Cardiac muscle cell (in vitro differentiated cells and primary cell): ENCODE results near the gene CTNNA3. TPM values are rescaled to one million over a fixed set of nuclear protein-coding genes. Genes with fewer than 3 reads are reported as not detected.
"Not testable (repeated sequence)": the region's sequence is repeated elsewhere in the genome, so short reads cannot be mapped to it uniquely, and the experiment has no call there.

Source experiments
- DNase-seq, 2 donors: peaks; one replicate each; pipeline versions ENCODE4 v3.0.0 to v3.0.0-alpha.2; 2010 to 2017; ENCODE audit warnings: low read depth in 1 of 2, low spot score in 1 of 2
- H3K27ac ChIP-seq: fragments of 200-600 bp; sonication (generic); 2 replicates; pipeline ENCODE4 v1.5.1; 2016
- H3K27me3 ChIP-seq: fragments of 200-600 bp; sonication (generic); 2 replicates; pipeline ENCODE4 v1.6.0; 2016; ENCODE audit warnings: control low read depth
- H3K36me3 ChIP-seq: fragments of 200-600 bp; sonication (generic); 2 replicates; pipeline ENCODE4 v1.5.1; 2016; ENCODE audit warnings: control low read depth
- H3K4me1 ChIP-seq: fragments of 200-600 bp; sonication (generic); 2 replicates; pipeline ENCODE4 v1.8.1; 2017; ENCODE audit warnings: low read depth, mild to moderate bottlenecking, mixed run types
- H3K4me3 ChIP-seq: fragments of 200-600 bp; sonication (generic); 2 replicates; pipeline ENCODE4 v1.5.1; 2016; ENCODE audit warnings: mild to moderate bottlenecking
- H3K9me3 ChIP-seq: fragments of 200-600 bp; sonication (generic); 2 replicates; pipeline ENCODE4 v1.5.1; 2017; ENCODE audit warnings: low read depth, mild to moderate bottlenecking, control low read depth
- polyA plus RNA-seq: library from polyadenylated mRNA; unstranded; fragments of >200 nt; fragmentation: Nextera tagmentation; extraction: Ambion mirVana; gene quantifications from 2 replicates; pipeline ENCODE4 v1.2.1, GENCODE V29; 2016
- total RNA-seq: library from RNA; depleted of rRNA; stranded (reverse); fragments of >200 nt; gene quantifications from 2 replicates; pipeline ENCODE4 v1.2.3, GENCODE V29; 2016
- TF ChIP-seq, protein P1 (sequence below): IDR thresholded peaks from 2 replicates; pipeline ENCODE4 v1.5.1; 2012; ENCODE audit warnings: low read depth, mild to moderate bottlenecking, low read length

The CTNNA3 gene
- total RNA-seq (27.9 and 71.7 TPM in 2 replicates), polyA plus RNA-seq (55.8 and 83.6 TPM in 2 replicates)

DNA sequence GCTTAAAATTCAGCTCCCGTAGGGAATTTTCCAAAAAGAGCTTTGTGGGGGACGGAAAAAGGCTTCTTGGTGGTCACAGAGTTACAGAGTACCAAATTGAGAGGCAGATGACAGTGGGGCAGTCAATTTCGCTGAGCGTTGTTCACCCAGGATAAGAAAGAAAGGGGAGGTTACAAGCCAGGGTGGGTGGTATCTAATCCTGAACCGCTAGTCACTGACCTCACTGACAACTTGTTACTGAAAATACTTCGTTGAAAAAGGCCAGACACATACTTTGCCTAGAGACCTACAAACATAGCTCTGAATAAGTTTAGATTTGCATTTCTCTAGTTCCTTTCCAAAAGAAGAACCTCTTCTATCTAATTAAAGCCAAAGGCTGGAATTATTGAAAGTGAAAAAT is at the start of gene CTNNA3:
Gene CTNNA3, minus strand, starts transcription at position 167 of the 400 bp plus-strand sequence.
- Histone ChIP-seq H3K27me3 (no peaks in the 10 kb centered on the region), H3K4me1 (peaks cover 32% of the 10 kb centered on the region), H3K36me3 (no peaks in the 10 kb centered on the region), H3K4me3 (peak within 1 kb of the TSS; percentile 68), H3K27ac (peak within 1 kb of the TSS; percentile 97), H3K9me3 (no peaks in the 10 kb centered on the region)
- DNase-seq: peak; percentile 8 to 87
- TF ChIP-seq, protein P1, sequence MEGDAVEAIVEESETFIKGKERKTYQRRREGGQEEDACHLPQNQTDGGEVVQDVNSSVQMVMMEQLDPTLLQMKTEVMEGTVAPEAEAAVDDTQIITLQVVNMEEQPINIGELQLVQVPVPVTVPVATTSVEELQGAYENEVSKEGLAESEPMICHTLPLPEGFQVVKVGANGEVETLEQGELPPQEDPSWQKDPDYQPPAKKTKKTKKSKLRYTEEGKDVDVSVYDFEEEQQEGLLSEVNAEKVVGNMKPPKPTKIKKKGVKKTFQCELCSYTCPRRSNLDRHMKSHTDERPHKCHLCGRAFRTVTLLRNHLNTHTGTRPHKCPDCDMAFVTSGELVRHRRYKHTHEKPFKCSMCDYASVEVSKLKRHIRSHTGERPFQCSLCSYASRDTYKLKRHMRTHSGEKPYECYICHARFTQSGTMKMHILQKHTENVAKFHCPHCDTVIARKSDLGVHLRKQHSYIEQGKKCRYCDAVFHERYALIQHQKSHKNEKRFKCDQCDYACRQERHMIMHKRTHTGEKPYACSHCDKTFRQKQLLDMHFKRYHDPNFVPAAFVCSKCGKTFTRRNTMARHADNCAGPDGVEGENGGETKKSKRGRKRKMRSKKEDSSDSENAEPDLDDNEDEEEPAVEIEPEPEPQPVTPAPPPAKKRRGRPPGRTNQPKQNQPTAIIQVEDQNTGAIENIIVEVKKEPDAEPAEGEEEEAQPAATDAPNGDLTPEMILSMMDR: no peak

DNA sequence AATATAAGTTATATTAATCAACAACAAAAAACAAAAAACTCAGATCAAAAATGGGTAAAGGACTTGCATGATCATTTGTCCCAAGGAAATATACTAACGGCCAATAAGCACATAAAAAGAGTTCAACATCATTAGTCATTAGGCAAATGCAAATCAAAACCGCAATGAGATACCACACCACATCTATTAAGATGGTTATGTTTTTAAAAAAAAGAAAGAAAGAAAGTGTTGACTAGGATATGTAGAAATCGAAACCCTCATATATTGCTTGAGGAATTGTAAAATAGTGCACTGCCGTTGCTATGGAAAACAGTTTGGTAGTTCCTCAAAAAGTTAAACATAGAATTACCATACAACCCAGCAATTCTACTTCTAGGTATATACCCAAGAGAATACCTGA is 39.4 kb upstream of the CTNNA3 start:
- Histone ChIP-seq H3K27ac (no peak overlapping the region), H3K4me3 (no peak overlapping the region), H3K27me3 (no peaks in the 10 kb centered on the region), H3K36me3 (no peaks in the 10 kb centered on the region), H3K9me3 (no peaks in the 10 kb centered on the region), H3K4me1 (no peaks in the 10 kb centered on the region)
- DNase-seq: no peak
- TF ChIP-seq, protein P1: no peak

DNA sequence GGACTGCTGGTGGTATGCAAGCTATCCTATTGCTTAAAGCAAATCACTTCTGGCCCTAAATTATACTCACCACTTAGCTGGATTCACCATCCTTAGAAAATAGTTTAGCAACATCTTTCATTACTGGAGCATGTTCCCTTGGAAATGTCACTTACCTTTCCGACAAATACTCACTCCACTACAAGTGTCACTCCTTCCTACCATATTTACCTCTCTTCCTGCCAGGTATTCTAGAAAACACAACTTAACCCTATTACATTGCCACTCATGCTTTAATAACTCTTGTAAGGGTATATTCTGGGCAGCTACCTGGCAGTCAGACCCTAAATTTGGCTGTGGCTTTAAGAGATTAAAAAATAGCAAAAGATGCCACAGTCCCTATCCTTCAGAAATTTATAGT is 37.5 kb upstream of the CTNNA3 start:
- H3K4me1 ChIP-seq: no peaks in the 10 kb centered on the region
- H3K36me3 ChIP-seq: no peaks in the 10 kb centered on the region
- H3K4me3 ChIP-seq: no peak overlapping the region
- no peak overlapping the region for H3K27ac ChIP-seq
- H3K9me3 ChIP-seq: no peaks in the 10 kb centered on the region
- TF ChIP-seq, protein P1: no peak
- DNase-seq: no peak
- no peaks in the 10 kb centered on the region for H3K27me3 ChIP-seq

DNA sequence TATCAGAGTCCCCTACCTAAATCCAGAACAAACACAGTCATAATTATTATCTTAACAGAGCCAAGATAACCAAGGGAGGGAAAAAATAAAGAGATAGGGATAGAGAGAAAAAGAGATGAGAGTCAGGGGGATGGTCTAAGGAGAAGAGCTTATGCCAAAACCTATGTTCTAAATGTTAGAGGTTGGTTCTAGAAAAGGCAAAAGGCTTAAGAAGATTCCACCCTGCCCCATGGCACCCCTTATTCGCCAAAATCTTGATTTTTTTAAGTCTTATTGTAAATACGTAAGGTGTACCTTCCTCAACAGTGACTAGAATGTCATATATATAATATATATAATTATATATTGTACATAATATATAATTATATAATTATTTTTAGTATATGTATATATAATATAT is 29.6 kb upstream of the CTNNA3 start:
- Histone ChIP-seq H3K9me3 (no peaks in the 10 kb centered on the region), H3K36me3 (no peaks in the 10 kb centered on the region), H3K27me3 (no peaks in the 10 kb centered on the region), H3K4me3 (no peak overlapping the region), H3K4me1 (no peaks in the 10 kb centered on the region), H3K27ac (no peak overlapping the region)
- DNase-seq: no peak
- TF ChIP-seq, protein P1: no peak

DNA sequence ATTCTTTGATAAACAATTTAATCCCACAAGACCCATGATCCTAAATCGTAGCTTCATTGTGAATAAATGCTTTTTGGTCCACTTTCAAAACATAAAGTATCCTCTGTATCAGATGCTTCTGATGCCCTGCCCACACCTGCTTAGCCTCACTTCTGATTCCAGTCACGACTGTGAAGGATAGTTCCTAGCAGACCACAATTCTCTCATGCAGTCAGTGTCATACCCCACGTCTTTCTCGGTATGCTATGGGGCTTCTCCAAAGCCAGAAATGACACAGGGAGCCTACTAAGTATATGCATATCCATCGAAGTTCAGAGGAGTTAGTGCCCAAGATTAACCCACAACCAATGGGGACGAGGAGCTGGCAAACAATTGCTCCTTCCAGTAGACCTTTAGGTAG is 27.6 kb upstream of the CTNNA3 start:
- no peak overlapping the region for H3K4me3 ChIP-seq
- H3K27ac ChIP-seq: no peak overlapping the region
- H3K9me3 ChIP-seq: no peaks in the 10 kb centered on the region
- no peaks in the 10 kb centered on the region for H3K4me1 ChIP-seq
- no peak for DNase-seq
- TF ChIP-seq, protein P1: no peak
- H3K36me3 ChIP-seq: no peaks in the 10 kb centered on the region
- H3K27me3 ChIP-seq: no peaks in the 10 kb centered on the region

DNA sequence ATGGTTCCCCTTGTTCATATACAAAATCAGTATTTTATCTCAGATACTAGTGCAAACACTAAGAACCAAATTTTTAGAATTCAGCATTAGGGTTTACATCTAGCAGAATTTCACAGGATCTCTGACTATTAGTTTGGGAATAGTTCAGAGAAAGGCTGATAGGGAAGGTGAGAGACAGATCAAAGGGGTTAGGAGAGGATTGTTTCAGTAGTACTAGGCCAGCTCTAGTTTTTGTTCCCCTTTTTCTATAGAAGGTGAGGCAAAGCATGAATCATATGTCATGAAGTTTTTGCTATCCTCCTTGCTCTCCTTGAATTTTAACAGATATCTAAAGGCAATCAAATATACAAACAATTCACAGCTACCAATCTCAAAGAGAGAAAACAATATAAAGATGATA is 26.1 kb upstream of the CTNNA3 start:
- Histone ChIP-seq H3K4me3 (no peak overlapping the region), H3K9me3 (no peaks in the 10 kb centered on the region), H3K27me3 (no peaks in the 10 kb centered on the region), H3K27ac (no peak overlapping the region), H3K4me1 (no peaks in the 10 kb centered on the region), H3K36me3 (no peaks in the 10 kb centered on the region)
- TF ChIP-seq, protein P1: no peak
- DNase-seq: no peak

DNA sequence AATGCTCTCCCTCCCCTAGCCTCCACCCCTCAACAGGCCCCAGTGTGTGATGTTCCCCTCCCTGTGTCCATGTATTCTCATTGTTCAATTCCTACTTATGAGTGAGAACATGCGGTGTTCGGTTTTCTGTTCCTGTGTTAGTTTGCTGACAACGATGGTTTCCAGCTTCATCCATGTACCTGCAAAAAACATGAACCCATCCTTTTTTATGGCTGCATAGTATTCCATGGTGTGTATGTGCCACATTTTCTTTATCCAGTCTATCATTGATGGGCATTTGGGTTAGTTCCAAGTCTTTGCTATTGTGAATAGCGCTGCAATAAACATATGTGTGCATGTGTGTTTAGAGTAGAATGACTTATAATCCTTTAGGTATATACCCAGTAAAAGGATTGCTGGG is 20.5 kb upstream of the CTNNA3 start:
- not testable (repeated sequence) for H3K4me1 ChIP-seq, H3K36me3 ChIP-seq, H3K4me3 ChIP-seq, H3K27ac ChIP-seq, H3K27me3 ChIP-seq, DNase-seq, H3K9me3 ChIP-seq
